Aorta (tissue), 5 donors: ENCODE results near the gene IL1RAP. TPM values are rescaled to one million over a fixed set of nuclear protein-coding genes. Genes with fewer than 3 reads are reported as not detected.

Source experiments
- ATAC-seq: fragments of 200-7000 bp; cut with Tn5 transposase; one replicate; pipeline ENCODE4 v1.9.1; 2022; ENCODE audit warnings: moderate library complexity; ENCODE audit not compliant: low FRiP score
- DNase-seq, 2 donors: peaks; one replicate each; pipeline ENCODE4 v3.0.0-alpha.2; 2020
- H3K27ac ChIP-seq, 2 donors: one replicate each; pipeline ENCODE4 v1.5.1; 2013; ENCODE audit warnings: low read length in 2 of 2, mild to moderate bottlenecking in 2 of 2, moderate library complexity in 2 of 2, control low read depth in 1 of 2, inconsistent platforms in 1 of 2, low read depth in 1 of 2
- H3K27me3 ChIP-seq, 2 donors: one replicate each; pipeline ENCODE4 v1.6.1; 2013; ENCODE audit warnings: control low read depth in 1 of 2, low read length in 1 of 2, mild to moderate bottlenecking in 1 of 2, moderate library complexity in 1 of 2; ENCODE audit not compliant: insufficient read depth in 2 of 2, control insufficient read depth in 1 of 2
- H3K36me3 ChIP-seq, 2 donors: one replicate each; pipeline ENCODE4 v1.6.1; 2013; ENCODE audit warnings: control low read depth in 1 of 2, low read length in 1 of 2, mild to moderate bottlenecking in 1 of 2; ENCODE audit not compliant: insufficient read depth in 2 of 2, control insufficient read depth in 1 of 2
- H3K4me1 ChIP-seq, 2 donors: one replicate each; pipeline ENCODE4 v1.6.1; 2013; ENCODE audit warnings: low read length in 2 of 2, control low read depth in 1 of 2, mild to moderate bottlenecking in 1 of 2, moderate library complexity in 1 of 2; ENCODE audit not compliant: insufficient read depth in 2 of 2, control insufficient read depth in 1 of 2
- H3K4me3 ChIP-seq, 2 donors: one replicate each; pipeline ENCODE4 v1.5.1; 2013; ENCODE audit warnings: low read length in 2 of 2, control low read depth in 1 of 2, mild to moderate bottlenecking in 1 of 2
- H3K9me3 ChIP-seq: one replicate; pipeline ENCODE4 v1.6.1; 2013; ENCODE audit warnings: mild to moderate bottlenecking, low read length; ENCODE audit not compliant: control insufficient read depth
- WGBS, 2 donors: extraction: QIAGEN DNeasy Blood & Tissue Kit; methylation state at CpG; one replicate each; pipeline ENCODE4 v1.1.7; 2013; 5-methylcytosine and 5-hydroxymethylcytosine counted together
- intact Hi-C, 2 donors: fragments of 100-400 bp; cut with DNase I; formaldehyde crosslinking; loops; one replicate each; pipeline versions ENCODE4 v1.14.2 to v1.15.0; 2022
- polyA plus RNA-seq, 2 donors: library from polyadenylated mRNA; stranded (reverse); fragments of 200-250 nt; gene quantifications; one replicate each; pipeline ENCODE4 v1.2.3, GENCODE V29; 2013
- total RNA-seq, 2 donors: library from RNA; stranded (reverse); fragmentation: NEBNext Ultra II Directional; extraction: Animal tissue kit (Norgen Biotek cat#: 25700); gene quantifications; one replicate each; pipeline ENCODE4 v1.2.1, GENCODE V29; 2021
- donor health status: healthy with polysubstance abuse.
- donor health status: Bipolar disorder and iron deficiency.
- donor health status: DM: no; HTN: no; CAD: no.
- donor health status: DM: no; HTN: no; CAD: no.
- donor health status: DM: yes; HTN: yes; CAD: no.

IL1RAP gene
- total and polyA plus RNA-seq, 4 donors, result 2.5 to 19.1 (median 10.0) TPM

- WGBS, 2 donors, result 45 to 46% methylated on average over 5 of the region's 5 CpGs
- no peaks in the 10 kb centered on the region for H3K27me3 ChIP-seq
These were observed 110.4 kb downstream of the IL1RAP start for GRCh38 chr3:190624282-190624681.

GRCh38 chr3:190626951-190627620 is 113.2 kb downstream of the IL1RAP start:
- WGBS, 2 donors, result 79 to 81% methylated on average over 7 of the region's 7 CpGs
- peaks cover 0 to 3% of the 10 kb centered on the region in 2 donors for H3K36me3 ChIP-seq

More at GRCh38 chr3:190624282-190624681, 110.4 kb downstream of the IL1RAP start:
- no peaks in the 10 kb centered on the region for H3K9me3 ChIP-seq
- H3K27ac ChIP-seq, result no peak overlapping the region
- no peak overlapping the region for H3K4me3 ChIP-seq
- H3K36me3 ChIP-seq, result peaks cover 0 to 3% of the 10 kb centered on the region in 2 donors
- H3K4me1 ChIP-seq, result no peaks in the 10 kb centered on the region
- no peak for DNase-seq
- no peak for ATAC-seq
- intact Hi-C loops, result loop anchor here in 1 of 2 donors (10.0 kb wide), 1 partner anchor 621 kb away; no protein-coding TSS in a partner anchor

DNA sequence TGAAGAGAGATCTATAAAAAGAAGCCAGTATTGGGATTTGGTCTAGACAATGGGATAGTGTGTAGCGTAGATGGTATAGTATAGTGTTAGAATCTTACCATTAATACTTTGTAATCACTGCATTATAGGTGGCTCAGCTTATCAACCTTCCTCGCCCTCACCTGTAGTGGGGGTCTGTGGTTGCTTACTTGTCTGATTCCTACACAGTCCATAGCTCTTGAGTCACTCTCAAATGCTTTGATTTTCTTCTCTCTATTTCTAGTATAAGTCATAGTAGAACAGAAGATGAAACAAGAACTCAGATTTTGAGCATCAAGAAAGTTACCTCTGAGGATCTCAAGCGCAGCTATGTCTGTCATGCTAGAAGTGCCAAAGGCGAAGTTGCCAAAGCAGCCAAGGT is 115.2 kb downstream of the IL1RAP start:
- Histone ChIP-seq H3K4me1 (no peaks in the 10 kb centered on the region), H3K9me3 (no peaks in the 10 kb centered on the region), H3K27me3 (no peaks in the 10 kb centered on the region), H3K4me3 (no peak overlapping the region), H3K27ac (no peak overlapping the region), H3K36me3 (peaks cover 0 to 1% of the 10 kb centered on the region in 2 donors)
- no peak for DNase-seq
- ATAC-seq, result no peak
- intact Hi-C loops, result loop anchor here in 1 of 2 donors (10.0 kb wide), 1 partner anchor 616 kb away; no protein-coding TSS in a partner anchor
- WGBS, 2 donors, result 94 to 98% methylated on average over 4 of the region's 4 CpGs

More at GRCh38 chr3:190626951-190627620, 113.2 kb downstream of the IL1RAP start:
- ATAC-seq, result no peak
- DNase-seq, result no peak
- intact Hi-C loops, result loop anchor here in 1 of 2 donors (10.0 kb wide), 1 partner anchor 618 kb away; no protein-coding TSS in a partner anchor
- Histone ChIP-seq H3K27me3 (no peaks in the 10 kb centered on the region), H3K9me3 (no peaks in the 10 kb centered on the region), H3K27ac (no peak overlapping the region), H3K4me1 (no peaks in the 10 kb centered on the region), H3K4me3 (no peak overlapping the region)

DNA sequence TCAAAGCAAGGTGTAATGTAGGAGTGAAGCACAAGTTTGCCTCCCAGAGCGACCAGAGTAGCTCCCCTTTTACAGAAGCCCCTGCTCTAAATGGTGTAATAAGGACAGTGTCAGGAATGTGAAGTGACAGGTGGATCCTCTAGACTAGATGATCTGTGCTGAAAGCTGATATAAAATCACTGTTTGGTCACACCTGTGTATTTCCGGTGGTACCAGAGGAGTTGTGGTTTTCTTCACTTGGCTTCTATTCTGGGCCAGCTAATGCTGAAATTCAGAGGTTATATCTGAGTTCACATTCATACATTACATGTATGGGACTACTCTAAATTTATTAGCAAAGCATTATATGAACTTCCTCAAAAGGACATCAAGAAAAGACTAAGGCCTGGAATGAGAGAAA is 117.4 kb downstream of the IL1RAP start:
- ATAC-seq (no peak), DNase-seq (no peak)
- Histone ChIP-seq H3K4me3 (no peak overlapping the region), H3K4me1 (no peaks in the 10 kb centered on the region), H3K36me3 (no peaks in the 10 kb centered on the region), H3K27ac (no peak overlapping the region), H3K27me3 (no peaks in the 10 kb centered on the region), H3K9me3 (no peaks in the 10 kb centered on the region)
- intact Hi-C loops, result no loop called here
- WGBS, 2 donors, result 96 to 97% methylated on average over 2 of the region's 2 CpGs

DNA sequence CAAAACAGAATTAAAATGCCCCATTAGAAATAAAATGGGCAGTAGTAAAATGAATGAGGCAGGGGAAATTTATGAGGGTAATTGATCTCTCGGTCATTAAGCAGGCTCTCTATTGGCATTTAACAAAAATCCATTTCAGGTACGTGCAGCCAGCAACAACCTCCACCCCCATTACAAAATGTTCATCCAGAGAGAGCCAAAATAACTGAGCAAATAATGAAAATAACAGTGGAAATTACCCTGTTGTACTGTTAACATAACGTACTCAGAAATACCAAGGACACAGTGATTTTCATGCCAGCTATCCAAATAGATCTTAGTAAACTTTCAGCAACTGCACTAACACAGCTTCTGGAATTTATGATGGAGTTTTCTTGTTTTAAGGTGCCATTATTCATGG is 127.7 kb downstream of the IL1RAP start:
- 78 to 87% methylated on average over 3 of the region's 3 CpGs for WGBS, 2 donors

DNA sequence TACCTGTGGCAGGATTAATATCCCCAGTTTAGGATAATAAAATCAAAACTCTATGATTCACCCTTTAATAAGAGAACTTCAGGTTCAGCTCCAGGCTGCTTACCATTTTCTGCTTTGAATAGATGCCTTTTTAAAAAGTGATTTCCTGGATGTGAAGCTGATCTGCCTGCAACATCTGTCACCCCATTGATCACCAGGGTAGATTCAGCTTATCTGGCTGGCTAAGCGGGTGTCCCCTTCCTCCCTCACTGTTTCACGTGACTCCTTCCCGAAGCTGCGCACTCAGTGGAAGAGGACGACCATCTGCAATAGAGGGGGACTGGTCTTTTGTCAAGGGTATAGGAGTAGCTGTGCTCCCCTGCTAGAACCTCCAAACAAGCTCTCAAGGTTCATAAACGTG is 128.1 kb downstream of the IL1RAP start:
- Histone ChIP-seq H3K9me3 (no peaks in the 10 kb centered on the region), H3K4me1 (no peaks in the 10 kb centered on the region), H3K27ac (no peak overlapping the region), H3K27me3 (no peaks in the 10 kb centered on the region), H3K4me3 (no peak overlapping the region), H3K36me3 (no peaks in the 10 kb centered on the region)
- intact Hi-C loops, result no loop called here
- 89 to 95% methylated on average over 6 of the region's 6 CpGs for WGBS, 2 donors
- no peak for DNase-seq
- ATAC-seq, result no peak

More for the DNA sequence above, 127.7 kb downstream of the IL1RAP start:
- H3K4me1 ChIP-seq, result no peaks in the 10 kb centered on the region
- H3K4me3 ChIP-seq, result no peak overlapping the region
- H3K36me3 ChIP-seq, result no peaks in the 10 kb centered on the region
- intact Hi-C loops, result no loop called here
- ATAC-seq, result no peak
- no peaks in the 10 kb centered on the region for H3K27me3 ChIP-seq
- no peaks in the 10 kb centered on the region for H3K9me3 ChIP-seq
- DNase-seq, result no peak
- H3K27ac ChIP-seq, result no peak overlapping the region

DNA sequence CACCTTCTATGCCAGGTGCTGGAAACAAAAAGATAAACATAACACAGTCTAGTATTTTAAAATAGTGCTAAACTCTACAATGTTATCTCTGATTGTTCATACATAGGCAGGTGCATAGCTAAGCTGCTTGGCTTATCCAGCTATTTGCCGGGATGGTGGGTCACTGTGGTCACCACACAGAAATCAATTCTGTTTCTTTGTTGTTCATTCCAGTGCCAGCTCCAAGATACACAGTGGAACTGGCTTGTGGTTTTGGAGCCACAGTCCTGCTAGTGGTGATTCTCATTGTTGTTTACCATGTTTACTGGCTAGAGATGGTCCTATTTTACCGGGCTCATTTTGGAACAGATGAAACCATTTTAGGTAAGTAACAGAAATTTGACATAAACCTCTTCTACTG is 130.2 kb downstream of the IL1RAP start:
- Histone ChIP-seq H3K27ac (no peak overlapping the region), H3K4me1 (no peaks in the 10 kb centered on the region), H3K4me3 (no peak overlapping the region), H3K27me3 (no peaks in the 10 kb centered on the region), H3K9me3 (no peaks in the 10 kb centered on the region), H3K36me3 (no peaks in the 10 kb centered on the region)
- intact Hi-C loops, result no loop called here
- no peak for DNase-seq
- ATAC-seq, result no peak
- 78 to 84% methylated on average over 2 of the region's 2 CpGs for WGBS, 2 donors

DNA sequence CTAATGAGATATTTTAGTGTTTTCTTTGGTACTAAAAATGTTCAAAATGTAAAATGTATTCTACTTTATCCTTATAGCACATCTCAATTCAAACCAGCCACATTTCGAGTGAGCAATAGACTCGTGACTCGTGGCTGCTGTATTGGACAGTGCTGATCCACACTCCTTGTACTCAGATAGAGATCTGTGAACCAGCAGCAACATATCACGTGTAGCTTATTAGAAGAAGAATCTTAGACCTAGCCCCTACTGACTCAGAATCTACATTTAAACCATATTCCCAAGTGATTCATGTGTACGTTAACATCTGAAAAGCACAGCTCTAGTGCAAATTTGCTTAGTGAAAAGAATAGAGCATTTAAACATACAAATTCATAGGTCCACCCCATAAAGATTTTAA is 130.9 kb downstream of the IL1RAP start:
- no peak for DNase-seq
- no peaks in the 10 kb centered on the region for H3K9me3 ChIP-seq
- H3K27ac ChIP-seq, result no peak overlapping the region
- H3K27me3 ChIP-seq, result no peaks in the 10 kb centered on the region
- intact Hi-C loops, result no loop called here
- 88 to 92% methylated on average over 5 of the region's 5 CpGs for WGBS, 2 donors
- H3K4me3 ChIP-seq, result no peak overlapping the region
- no peaks in the 10 kb centered on the region for H3K36me3 ChIP-seq
- ATAC-seq, result no peak
- H3K4me1 ChIP-seq, result no peaks in the 10 kb centered on the region

DNA sequence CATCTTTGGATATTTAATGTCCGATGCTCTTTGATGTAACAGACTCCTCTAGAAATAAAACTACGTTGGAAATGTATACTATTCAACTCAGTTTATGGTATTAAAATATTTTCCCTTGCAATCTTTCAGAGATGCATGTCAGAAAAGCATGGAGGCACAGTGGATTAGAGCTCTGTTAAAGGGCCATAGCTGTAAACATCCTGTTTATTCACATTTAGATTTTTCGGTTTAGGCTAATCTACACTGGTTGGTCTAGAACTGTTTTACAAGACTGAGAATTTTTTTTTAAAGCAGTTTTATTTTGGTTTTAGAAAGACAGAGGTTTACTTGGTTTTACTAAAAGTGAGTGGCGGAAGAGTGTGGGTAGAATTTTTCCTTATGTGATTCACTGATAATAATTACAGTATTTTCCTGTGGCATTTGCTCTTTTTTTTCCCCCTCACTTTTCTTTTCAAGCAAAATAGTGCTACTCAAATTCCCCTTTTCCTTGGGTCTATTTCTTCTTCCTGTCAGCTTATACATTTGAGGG is 132.1 kb downstream of the IL1RAP start:
- intact Hi-C loops, result no loop called here

More for the DNA sequence above, 132.1 kb downstream of the IL1RAP start:
- DNase-seq, result no peak
- no peak overlapping the region for H3K27ac ChIP-seq
- no peak overlapping the region for H3K4me3 ChIP-seq
- 71 to 78% methylated on average over 4 of the region's 4 CpGs for WGBS, 2 donors
- H3K27me3 ChIP-seq, result no peaks in the 10 kb centered on the region
- no peak for ATAC-seq
- H3K9me3 ChIP-seq, result no peaks in the 10 kb centered on the region
- H3K4me1 ChIP-seq, result no peaks in the 10 kb centered on the region
- no peaks in the 10 kb centered on the region for H3K36me3 ChIP-seq
